GM18858 (cell line): ENCODE data around the gene ATP13A3.
"Not testable (repeated sequence)": the region's sequence is repeated elsewhere in the genome, so short reads cannot be mapped to it uniquely, and the experiment has no call there.

ENCODE experiments used
- ATAC-seq: cut with Tn5 transposase; IDR thresholded peaks from one replicate; pipeline ENCODE4 v1.9.1; 2021; ENCODE audit not compliant: unreplicated experiment

The ATP13A3 gene

DNA sequence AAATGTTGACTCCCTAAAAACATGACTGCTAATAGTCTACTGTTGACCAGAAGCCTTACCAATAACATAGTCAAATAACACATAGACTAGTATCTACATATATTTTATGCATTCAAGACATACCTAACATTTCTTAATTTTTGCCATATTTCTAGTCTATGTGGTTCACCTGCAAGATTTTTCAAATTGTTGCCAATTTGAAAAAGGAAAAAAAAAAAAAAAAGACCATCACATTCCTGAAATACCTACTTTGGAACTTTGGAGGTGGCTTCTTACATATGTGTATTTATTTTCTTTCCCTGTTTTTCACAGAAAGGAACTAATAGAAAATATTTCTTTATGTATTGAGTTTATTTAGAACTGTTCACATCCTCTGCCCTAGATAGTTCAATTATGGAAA is 13.4 kb upstream of the ATP13A3 start:
- no peak for ATAC-seq

DNA sequence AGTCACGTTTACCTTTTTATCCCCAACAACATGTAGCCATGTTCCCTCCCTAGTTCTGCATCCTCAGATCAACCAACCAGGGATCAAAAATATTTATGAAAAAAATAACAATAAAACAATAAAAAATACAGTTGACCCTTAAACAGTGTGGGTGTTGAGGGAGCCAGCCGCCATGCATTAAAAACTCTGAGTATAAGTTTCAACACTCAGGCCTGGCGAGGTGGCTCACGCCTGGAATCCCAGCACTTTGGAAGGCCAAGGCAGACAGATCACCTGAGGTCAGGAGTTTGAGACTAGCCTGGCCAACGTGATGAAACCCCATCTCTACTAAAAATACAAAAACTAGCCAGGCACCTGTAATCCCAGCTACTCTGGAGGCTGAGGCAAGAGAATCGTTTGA is 12.7 kb upstream of the ATP13A3 start:
- ATAC-seq, result not testable (repeated sequence)

- ATAC-seq, result no peak
These were observed 11.2 kb upstream of the ATP13A3 start for GRCh38 chr3:194497799-194498575.

GRCh38 chr3:194496217-194496919 is 9.6 kb upstream of the ATP13A3 start:
- ATAC-seq, result no peak

DNA sequence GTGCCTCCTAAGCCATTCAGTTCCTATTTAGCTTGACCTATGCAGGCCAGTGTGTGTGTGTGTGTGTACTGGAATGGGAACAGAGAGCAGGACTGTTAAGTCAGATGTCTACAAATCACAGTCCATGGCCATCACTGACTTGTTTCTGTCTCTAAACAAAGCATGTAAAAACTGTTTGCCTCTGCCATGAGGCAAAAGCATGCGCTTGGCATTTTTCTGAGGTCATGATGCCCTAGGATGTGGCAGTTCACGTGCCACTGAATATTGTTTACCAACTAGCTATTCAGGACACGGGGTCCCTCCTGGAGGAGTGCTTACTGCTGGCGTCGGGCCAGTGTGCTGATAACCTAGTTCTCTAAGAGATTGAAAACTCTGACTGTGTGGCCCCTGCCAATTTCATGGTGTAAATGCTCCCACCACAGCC is 8.2 kb upstream of the ATP13A3 start:
- ATAC-seq, result no peak

DNA sequence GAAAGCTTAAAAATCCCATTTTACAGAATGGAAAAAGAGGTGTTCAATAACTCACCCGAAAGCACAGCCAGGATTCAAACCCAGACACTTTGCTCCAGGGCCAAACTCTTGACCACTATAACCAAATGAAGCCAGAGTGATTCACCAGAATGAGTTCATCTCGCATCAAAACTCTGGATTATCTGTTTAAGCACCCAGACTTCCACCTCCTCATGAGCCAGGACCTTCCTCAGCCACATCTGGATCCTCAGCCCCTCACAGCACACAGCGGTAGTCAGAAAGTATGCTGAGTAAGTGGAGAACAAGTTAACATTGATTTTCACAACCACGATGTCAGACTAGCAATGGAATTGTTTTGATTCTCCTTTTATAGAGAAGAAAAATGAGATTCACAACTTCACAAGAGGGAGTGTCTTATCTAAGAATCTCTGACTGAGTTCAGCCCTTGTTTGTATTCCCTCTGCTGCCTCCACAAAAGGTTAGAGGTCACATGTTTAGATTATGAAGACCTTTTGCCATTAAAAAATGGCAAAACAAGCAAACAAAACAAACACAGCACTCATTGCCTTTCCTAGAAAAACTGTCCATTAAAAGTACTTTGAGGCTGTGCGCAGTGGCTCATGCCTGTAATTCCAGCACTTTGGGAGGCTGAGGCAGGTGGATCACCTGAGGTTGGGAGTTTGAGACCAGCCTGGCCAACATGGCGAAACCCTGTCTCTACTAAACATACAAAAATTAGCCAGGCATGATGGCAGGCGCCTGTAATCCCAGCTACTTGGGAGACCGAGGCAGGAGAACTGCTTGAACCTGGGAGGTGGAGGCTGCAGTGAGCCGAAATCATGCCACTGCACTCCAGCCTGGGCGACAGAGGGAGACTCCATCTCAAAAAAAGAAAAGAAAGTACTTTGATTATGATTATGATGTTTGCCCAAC is 7.5 kb upstream of the ATP13A3 start:
- ATAC-seq, result not testable (repeated sequence)

- no peak for ATAC-seq
These were observed 5.2 kb upstream of the ATP13A3 start for GRCh38 chr3:194492001-194492400.

- peak; percentile 35 for ATAC-seq
These were observed 3.2 kb upstream of the ATP13A3 start for GRCh38 chr3:194489736-194490612.

DNA sequence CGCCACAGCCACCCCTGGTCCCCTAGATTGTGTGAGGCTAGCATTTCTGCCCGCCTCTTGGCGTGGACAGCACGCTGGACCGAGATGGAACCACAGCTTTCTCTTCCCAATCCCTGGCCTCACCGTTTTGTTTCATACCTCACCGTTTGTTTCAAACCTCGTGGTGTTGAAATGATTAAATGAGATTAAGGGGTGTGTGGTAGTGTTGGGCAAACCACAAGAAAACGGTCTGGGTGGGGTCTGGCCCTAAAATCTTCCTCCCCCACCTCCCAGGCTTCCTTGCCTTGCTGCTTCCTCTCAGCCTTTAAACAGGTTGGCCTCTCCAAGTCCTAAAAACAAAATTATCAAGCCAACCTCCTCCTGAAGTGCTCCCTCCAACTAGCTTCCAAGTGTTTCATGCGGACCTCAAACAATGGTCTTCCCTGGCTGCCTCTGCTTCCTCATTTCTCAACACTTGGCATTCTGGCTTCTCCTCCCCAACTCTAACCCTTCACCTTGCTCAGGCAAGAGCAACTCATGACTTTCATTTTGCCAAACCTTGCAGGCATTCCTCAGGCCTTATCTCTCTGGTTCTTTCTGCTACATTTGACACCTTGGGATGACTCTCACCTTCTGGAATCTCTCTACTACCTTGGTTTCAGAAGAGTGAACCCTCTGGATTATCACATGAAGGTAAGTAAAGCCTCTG is 1.4 kb upstream of the ATP13A3 start:
- no peak for ATAC-seq

GRCh38 chr3:194487289-194488054 is 670 bp upstream of the ATP13A3 start:
- peak; percentile 10 for ATAC-seq

DNA sequence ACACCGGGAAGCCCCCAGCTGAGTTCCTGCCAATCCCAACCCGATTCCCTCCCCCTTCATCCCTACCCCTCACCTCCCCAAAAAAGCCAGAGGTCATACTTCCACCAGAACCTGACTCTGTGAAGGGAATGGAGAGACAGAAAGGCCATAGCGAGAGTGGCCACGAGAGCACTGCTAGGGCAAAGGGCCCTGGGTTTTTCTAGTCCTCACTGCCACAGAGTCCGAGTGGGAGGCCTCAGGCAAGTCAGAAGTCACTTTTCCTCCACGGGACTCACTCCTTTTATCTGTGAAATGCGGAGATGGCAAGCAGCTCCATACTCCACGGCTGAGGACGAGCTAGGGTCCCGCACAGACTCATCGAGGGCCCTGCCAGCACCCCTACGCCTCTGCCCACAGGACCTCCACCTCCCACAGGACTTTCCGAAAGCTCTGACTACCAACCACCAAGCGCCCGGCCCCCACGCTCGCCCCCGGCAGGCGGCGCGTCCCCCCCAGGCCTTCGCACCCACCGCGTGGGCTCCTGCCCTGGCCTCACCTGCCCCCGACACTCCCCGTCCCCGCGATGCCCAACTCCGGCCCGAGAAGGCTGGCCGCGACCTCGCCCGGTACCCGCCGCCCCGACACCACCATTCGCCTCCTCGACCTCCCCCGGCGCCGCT is 792 bp downstream of the ATP13A3 start:
- no peak for ATAC-seq

- ATAC-seq, result no peak
These were observed 1.3 kb downstream of the ATP13A3 start for GRCh38 chr3:194485468-194485880.

GRCh38 chr3:194484614-194485013 is 2.2 kb downstream of the ATP13A3 start:
- no peak for ATAC-seq

DNA sequence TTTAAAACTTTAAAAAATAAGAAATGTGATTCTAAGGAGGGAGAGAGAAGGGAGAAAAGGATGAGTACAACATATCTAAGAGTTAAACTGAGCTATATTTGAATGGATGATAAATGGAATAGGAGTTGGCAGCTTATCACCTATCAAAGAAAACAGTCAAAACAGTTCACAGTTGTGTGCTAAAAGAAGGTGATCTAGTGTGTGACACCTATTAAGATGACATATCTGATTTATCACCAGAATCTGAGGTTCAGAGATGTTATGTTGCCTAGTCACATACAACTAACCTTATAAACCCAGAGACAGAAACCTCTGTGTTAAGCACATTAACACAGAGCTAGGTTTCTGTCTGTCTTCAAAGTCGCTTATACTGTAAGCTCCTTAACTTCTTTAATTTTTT is 3.0 kb downstream of the ATP13A3 start:
- no peak for ATAC-seq

- ATAC-seq, result not testable (repeated sequence)
These were observed 4.0 kb downstream of the ATP13A3 start for GRCh38 chr3:194482830-194483229.

DNA sequence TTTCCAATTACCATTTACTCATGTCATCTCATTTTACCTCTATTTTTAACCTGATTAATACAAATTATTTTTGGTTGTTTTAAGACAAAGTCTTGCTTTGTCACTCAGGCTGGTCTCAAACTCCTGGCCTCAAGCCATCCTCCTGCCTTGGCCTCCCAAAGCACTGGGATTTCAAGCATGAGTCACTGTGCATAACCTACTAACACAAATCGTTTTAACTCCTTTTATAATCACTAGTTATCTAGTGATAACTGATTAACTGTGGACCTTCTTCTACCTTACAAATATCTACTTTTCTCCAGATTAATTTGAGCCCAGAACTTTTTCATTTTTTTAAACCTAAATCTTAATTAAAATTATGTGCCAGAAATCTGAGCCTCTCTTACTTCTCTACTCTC is 4.6 kb downstream of the ATP13A3 start:
- ATAC-seq, result no peak

DNA sequence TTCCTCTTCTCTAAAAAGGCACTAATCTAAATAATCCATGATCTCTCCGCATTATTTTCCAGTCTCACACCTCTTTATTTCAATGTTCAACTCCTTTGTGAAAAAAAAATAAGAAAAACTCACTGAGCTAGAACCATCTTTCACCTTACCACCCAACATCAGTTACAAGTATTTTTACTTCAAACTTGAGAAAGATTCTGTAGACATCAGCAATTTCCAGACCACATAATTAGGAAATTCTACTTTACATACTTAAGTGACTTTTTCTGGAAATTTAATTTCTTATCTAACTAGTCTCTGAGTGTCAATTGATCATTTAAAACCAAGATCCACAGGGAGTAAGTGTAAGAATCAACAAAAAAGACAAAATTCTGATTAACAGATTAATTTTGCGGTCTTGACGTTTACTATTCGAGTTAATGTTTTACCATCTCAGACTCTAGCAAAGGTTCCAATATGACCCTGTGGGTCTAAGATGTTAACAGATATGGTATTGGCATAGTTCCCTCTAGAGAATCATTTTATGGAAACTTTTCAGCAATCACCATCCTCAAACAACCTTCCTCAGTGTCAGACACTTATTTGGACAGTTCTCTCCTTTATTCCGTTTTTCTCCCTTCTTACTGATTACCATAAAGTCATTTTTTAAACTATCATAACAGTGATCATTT is 5.1 kb downstream of the ATP13A3 start:
- no peak for ATAC-seq

- ATAC-seq, result no peak
These were observed 5.7 kb downstream of the ATP13A3 start for GRCh38 chr3:194481103-194481502.
